ENCODE results near the gene PRICKLE2.

Gene PRICKLE2

GRCh38 chr3:64188810-64189560 lies 36.3 kb downstream of the PRICKLE2 start (continued):
- TF ChIP-seq PRDM1 (tag by site-specific recombination; IDR thresholded peaks at IDR 0.05): peak; percentile 76
- 0 out of 2 replicates have a peak, but pooled peaks have one; percentile 18 for TF ChIP-seq ZNF398 (tag by site-specific recombination; IDR thresholded peaks at IDR 0.05)
- no peak for TF ChIP-seq ZNF600 (tag by site-specific recombination; IDR thresholded peaks at IDR 0.05)
- no peak for TF ChIP-seq ZFP3 (tag by site-specific recombination; IDR thresholded peaks at IDR 0.05; ENCODE audit: low read depth)
- TF ChIP-seq ZBTB20 (tag by site-specific recombination; IDR thresholded peaks at IDR 0.05): peak; percentile 58
- no peak for TF ChIP-seq ZNF704 (tag by site-specific recombination; IDR thresholded peaks at IDR 0.05)
- 0 out of 2 replicates have a peak, but pooled peaks have one; percentile 33 for TF ChIP-seq ZBTB48 (tag by site-specific recombination; IDR thresholded peaks at IDR 0.05)
- no peak for TF ChIP-seq ZNF529 (tag by site-specific recombination; IDR thresholded peaks at IDR 0.05; ENCODE audit: insufficient replicate concordance)
- TF ChIP-seq ZFHX2 (tag by site-specific recombination; conservative IDR thresholded peaks at IDR 0.05): peak; percentile 32
- TF ChIP-seq ZNF530 (tag by site-specific recombination; IDR thresholded peaks at IDR 0.05; ENCODE audit: low read depth): no peak
- no peak for TF ChIP-seq CTCF (tag by site-specific recombination; IDR thresholded peaks at IDR 0.05)
- peak; percentile 59; the same call in 1 of the 2 replicates for TF ChIP-seq MZF1 (tag by site-specific recombination; IDR thresholded peaks at IDR 0.05; ENCODE audit: borderline replicate concordance)
- TF ChIP-seq ZNF518A (tag by site-specific recombination; conservative IDR thresholded peaks at IDR 0.05; ENCODE audit: low read depth): no peak
- no peak for TF ChIP-seq ZIC2 (tag by site-specific recombination; IDR thresholded peaks at IDR 0.05)
- no peak for TF ChIP-seq REPIN1 (tag by site-specific recombination; IDR thresholded peaks at IDR 0.05; ENCODE audit: low read depth)
- 0 out of 2 replicates have a peak, but pooled peaks have one; percentile 14 for TF ChIP-seq ZNF629 (tag by site-specific recombination; IDR thresholded peaks at IDR 0.05)
- 0 out of 2 replicates have a peak, but pooled peaks have one; percentile 16 for TF ChIP-seq EGR2 (tag by site-specific recombination; IDR thresholded peaks at IDR 0.05; ENCODE audit: low read depth)

Measured in HEK293 (cell line).